Cardiac fibroblast (primary cell): ENCODE data around the gene AP1M2.

Source experiments
- DNase-seq, 2 donors: peaks; one replicate each; pipeline versions ENCODE4 v3.0.0 to v3.0.0-alpha.2; 2010; ENCODE audit warnings: low read depth in 2 of 2
- H3K4me3 ChIP-seq, 2 donors: replicated peaks in 1 of 2; 1 replicate in 1 of 2; 2 replicates in 1 of 2; pipeline ENCODE4 v1.5.1; 2011; ENCODE audit warnings: low read depth in 2 of 2, low read length in 2 of 2, mild to moderate bottlenecking in 2 of 2, moderate library complexity in 1 of 2
- CTCF ChIP-seq: IDR thresholded peaks from one replicate; pipeline ENCODE4 v1.5.1; 2011; ENCODE audit warnings: low read depth, mild to moderate bottlenecking, low read length, inconsistent platforms

AP1M2 gene

GRCh38 chr19:10586396-10586795 lies 716 bp downstream of the AP1M2 start:
- TF ChIP-seq CTCF, result no peak
- no peak for DNase-seq
- no peak overlapping the region for H3K4me3 ChIP-seq

- H3K4me3 ChIP-seq, result no peak overlapping the region
- no peak for TF ChIP-seq CTCF
- DNase-seq, result no peak
Observed at GRCh38 chr19:10583036-10583776, 3.9 kb downstream of the AP1M2 start.

GRCh38 chr19:10582091-10582490 lies 5.0 kb downstream of the AP1M2 start:
- no peak overlapping the region for H3K4me3 ChIP-seq
- DNase-seq, result no peak
- no peak for TF ChIP-seq CTCF

- peak; percentile 99 for TF ChIP-seq CTCF
- DNase-seq, result peak; percentile 95 to 96
- no peak overlapping the region for H3K4me3 ChIP-seq
Observed at GRCh38 chr19:10580979-10581631, 6.0 kb downstream of the AP1M2 start.

- H3K4me3 ChIP-seq, result no peak overlapping the region
- DNase-seq, result no peak
- no peak for TF ChIP-seq CTCF
Observed at GRCh38 chr19:10577951-10578350, 9.2 kb downstream of the AP1M2 start.

- no peak overlapping the region for H3K4me3 ChIP-seq
- no peak for DNase-seq
- no peak for TF ChIP-seq CTCF
Observed at GRCh38 chr19:10575011-10575716, 11.9 kb downstream of the AP1M2 start.
